ENCODE measurements around the gene FBLN2. TPM values are rescaled to one million over a fixed set of nuclear protein-coding genes. Genes with fewer than 3 reads are reported as not detected.

The FBLN2 gene
- total and polyA plus RNA-seq, 4 donors, result 4.3 to 43.4 (median 21.1) TPM

GRCh38 chr3:13662238-13662847, 113.4 kb downstream of the FBLN2 start:
- Histone ChIP-seq H3K9me3 (ENCODE audit: control insufficient read depth in 4 of 4, insufficient read depth in 3 of 4, low read length in 3 of 4) (peaks cover 0 to 3% (median 0%) of the 10 kb centered on the region in 4 donors), H3K27me3 (ENCODE audit: control insufficient read depth in 3 of 3, insufficient read depth in 3 of 3, low read length in 2 of 3) (peaks cover 0 to 2% (median 0%) of the 10 kb centered on the region in 3 donors), H3K36me3 (ENCODE audit: control insufficient read depth in 4 of 4, insufficient read depth in 4 of 4, low read length in 4 of 4) (no peaks in the 10 kb centered on the region), H3K9ac (ENCODE audit: insufficient read depth in 1 of 2, low read length in 2 of 2) (no peak overlapping the region), H3K4me1 (ENCODE audit: control insufficient read depth in 5 of 5, insufficient read depth in 5 of 5, low read length in 5 of 5) (peaks cover 0 to 3% (median 0%) of the 10 kb centered on the region in 5 donors), H3K27ac (ENCODE audit: low read depth in 1 of 2, low read length in 1 of 2) (no peak overlapping the region), H3K4me3 (no peak overlapping the region)
- DNase-seq (no peak), ATAC-seq (ENCODE audit: insufficient read depth, low FRiP score) (no peak)
- 92 to 97% methylated on average over 17 to 22 of the region's 22 CpGs for WGBS, 2 donors
- no peak for TF ChIP-seq CTCF (IDR thresholded peaks at IDR 0.05; ENCODE audit: control extremely low read depth, extremely low read depth)

GRCh38 chr3:13663781-13664535, 115.0 kb downstream of the FBLN2 start:
- ATAC-seq (ENCODE audit: insufficient read depth, low FRiP score), result no peak
- Histone ChIP-seq H3K27me3 (ENCODE audit: control insufficient read depth in 3 of 3, insufficient read depth in 3 of 3, low read length in 2 of 3) (peaks cover 0 to 2% (median 0%) of the 10 kb centered on the region in 3 donors), H3K4me3 (no peak overlapping the region), H3K27ac (ENCODE audit: low read depth in 1 of 2, low read length in 1 of 2) (no peak overlapping the region), H3K4me1 (ENCODE audit: control insufficient read depth in 5 of 5, insufficient read depth in 5 of 5, low read length in 5 of 5) (no peaks in the 10 kb centered on the region), H3K9ac (ENCODE audit: insufficient read depth in 1 of 2, low read length in 2 of 2) (no peak overlapping the region), H3K36me3 (ENCODE audit: control insufficient read depth in 4 of 4, insufficient read depth in 4 of 4, low read length in 4 of 4) (no peaks in the 10 kb centered on the region), H3K9me3 (ENCODE audit: control insufficient read depth in 4 of 4, insufficient read depth in 3 of 4, low read length in 3 of 4) (peaks cover 0 to 3% (median 0%) of the 10 kb centered on the region in 4 donors)
- no peak for TF ChIP-seq CTCF (IDR thresholded peaks at IDR 0.05; ENCODE audit: control extremely low read depth, extremely low read depth)
- 86 to 92% methylated on average over 15 to 16 of the region's 16 CpGs for whole genome bisulfite sequencing, 2 donors
- DNase-seq, result no peak

GRCh38 chr3:13665582-13666226, 116.8 kb downstream of the FBLN2 start:
- H3K9ac ChIP-seq (ENCODE audit: insufficient read depth in 1 of 2, low read length in 2 of 2), result no peak overlapping the region
- no peak overlapping the region for H3K4me3 ChIP-seq
- peaks cover 0 to 6% (median 0%) of the 10 kb centered on the region in 4 donors for H3K9me3 ChIP-seq (ENCODE audit: control insufficient read depth in 4 of 4, insufficient read depth in 3 of 4, low read length in 3 of 4)
- H3K27me3 ChIP-seq (ENCODE audit: control insufficient read depth in 3 of 3, insufficient read depth in 3 of 3, low read length in 2 of 3), result no peaks in the 10 kb centered on the region
- TF ChIP-seq CTCF (IDR thresholded peaks at IDR 0.05; ENCODE audit: control extremely low read depth, extremely low read depth), result no peak
- no peaks in the 10 kb centered on the region for H3K4me1 ChIP-seq (ENCODE audit: control insufficient read depth in 5 of 5, insufficient read depth in 5 of 5, low read length in 5 of 5)
- no peaks in the 10 kb centered on the region for H3K36me3 ChIP-seq (ENCODE audit: control insufficient read depth in 4 of 4, insufficient read depth in 4 of 4, low read length in 4 of 4)
- 72 to 81% methylated on average over 16 of the region's 16 CpGs for WGBS, 2 donors
- DNase-seq (no peak), ATAC-seq (ENCODE audit: insufficient read depth, low FRiP score) (no peak)
- H3K27ac ChIP-seq (ENCODE audit: low read depth in 1 of 2, low read length in 1 of 2), result no peak overlapping the region

Data from lung (tissue), 12 donors.